ENCODE results near the gene RAB12. TPM values are rescaled to one million over a fixed set of nuclear protein-coding genes. Genes with fewer than 3 reads are reported as not detected.

Gene RAB12
- total RNA-seq, 1 experiment from 2014 or later = 79.4 TPM

- POLR2A ChIA-PET (ENCODE audit: unreplicated experiment) = no interaction called here
Observed at GRCh38 chr18:8673256-8674209, 64.3 kb downstream of the RAB12 start.

GRCh38 chr18:8675057-8675456 is 65.8 kb downstream of the RAB12 start:
- Histone ChIP-seq H2AFZ (no peak overlapping the region), H3K27ac (no peak overlapping the region), H3K79me2 (ENCODE audit: low read depth) (no peaks in the 10 kb centered on the region), H3K36me3 (ENCODE audit: low read depth) (no peaks in the 10 kb centered on the region), H3K4me1 (replicated peaks; ENCODE audit: insufficient read depth) (peaks cover 20% of the 10 kb centered on the region), H4K20me1 (ENCODE audit: insufficient read depth) (no peaks in the 10 kb centered on the region), H3K4me2 (no peak overlapping the region), H3K4me3 (no peak overlapping the region), H3K9me2 (ENCODE audit: insufficient read depth) (no peaks in the 10 kb centered on the region), H3K9me3 (ENCODE audit: insufficient read depth, low read depth) (no peaks in the 10 kb centered on the region; the same call in 1 of the 2 replicates), H3F3A (ENCODE audit: insufficient read depth, low read depth) (peaks cover 11% of the 10 kb centered on the region; the same call in 1 of the 2 replicates), H3K27me3 (ENCODE audit: insufficient read depth, low read depth) (no peaks in the 10 kb centered on the region)
- no peak for DNase-seq
- TF ChIP-seq, protein P1, sequence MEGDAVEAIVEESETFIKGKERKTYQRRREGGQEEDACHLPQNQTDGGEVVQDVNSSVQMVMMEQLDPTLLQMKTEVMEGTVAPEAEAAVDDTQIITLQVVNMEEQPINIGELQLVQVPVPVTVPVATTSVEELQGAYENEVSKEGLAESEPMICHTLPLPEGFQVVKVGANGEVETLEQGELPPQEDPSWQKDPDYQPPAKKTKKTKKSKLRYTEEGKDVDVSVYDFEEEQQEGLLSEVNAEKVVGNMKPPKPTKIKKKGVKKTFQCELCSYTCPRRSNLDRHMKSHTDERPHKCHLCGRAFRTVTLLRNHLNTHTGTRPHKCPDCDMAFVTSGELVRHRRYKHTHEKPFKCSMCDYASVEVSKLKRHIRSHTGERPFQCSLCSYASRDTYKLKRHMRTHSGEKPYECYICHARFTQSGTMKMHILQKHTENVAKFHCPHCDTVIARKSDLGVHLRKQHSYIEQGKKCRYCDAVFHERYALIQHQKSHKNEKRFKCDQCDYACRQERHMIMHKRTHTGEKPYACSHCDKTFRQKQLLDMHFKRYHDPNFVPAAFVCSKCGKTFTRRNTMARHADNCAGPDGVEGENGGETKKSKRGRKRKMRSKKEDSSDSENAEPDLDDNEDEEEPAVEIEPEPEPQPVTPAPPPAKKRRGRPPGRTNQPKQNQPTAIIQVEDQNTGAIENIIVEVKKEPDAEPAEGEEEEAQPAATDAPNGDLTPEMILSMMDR (conservative IDR thresholded peaks at IDR 0.05) = no peak
- no peak for TF ChIP-seq EZH2 (IDR thresholded peaks at IDR 0.05; ENCODE audit: low read depth)
- POLR2A ChIA-PET (ENCODE audit: unreplicated experiment) = no interaction called here
- CTCF ChIA-PET = interaction anchor here (0.5 kb wide), 1 partner anchor 659 kb away, joined by 9 read pairs; no protein-coding TSS in a partner anchor
- intact Hi-C loops (cut with micrococcal nuclease; ENCODE audit: unreplicated experiment) = no loop called here
- BruUV-seq (replicated peaks) = no TSS peak

More at GRCh38 chr18:8673256-8674209, 64.3 kb downstream of the RAB12 start:
- peak overlapping the region; percentile 45 for H3K4me2 ChIP-seq
- H3K4me3 ChIP-seq = no peak overlapping the region
- no peaks in the 10 kb centered on the region for H3K27me3 ChIP-seq (ENCODE audit: insufficient read depth, low read depth)
- CTCF ChIA-PET = no interaction called here
- H3F3A ChIP-seq (ENCODE audit: insufficient read depth, low read depth) = peaks cover 21% of the 10 kb centered on the region; the same call in 1 of the 2 replicates
- H3K27ac ChIP-seq = peak overlapping the region; percentile 27; the same call in 1 of the 2 replicates
- no peaks in the 10 kb centered on the region for H4K20me1 ChIP-seq (ENCODE audit: insufficient read depth)
- H3K4me1 ChIP-seq (replicated peaks; ENCODE audit: insufficient read depth) = peaks cover 32% of the 10 kb centered on the region
- no TSS peak for BruUV-seq (replicated peaks)
- no peak for TF ChIP-seq EZH2 (IDR thresholded peaks at IDR 0.05; ENCODE audit: low read depth)
- TF ChIP-seq, protein P1 (conservative IDR thresholded peaks at IDR 0.05) = no peak
- 0 out of 2 replicates have a peak overlapping the region, but pooled peaks have one; percentile 36 for H2AFZ ChIP-seq
- no peaks in the 10 kb centered on the region for H3K36me3 ChIP-seq (ENCODE audit: low read depth)
- intact Hi-C loops (cut with micrococcal nuclease; ENCODE audit: unreplicated experiment) = no loop called here
- H3K9me3 ChIP-seq (ENCODE audit: insufficient read depth, low read depth) = no peaks in the 10 kb centered on the region; the same call in 1 of the 2 replicates
- H3K9me2 ChIP-seq (ENCODE audit: insufficient read depth) = no peaks in the 10 kb centered on the region
- H3K79me2 ChIP-seq (ENCODE audit: low read depth) = no peaks in the 10 kb centered on the region
- DNase-seq = peak in 1 of 2 experiments; percentile 54

DNA sequence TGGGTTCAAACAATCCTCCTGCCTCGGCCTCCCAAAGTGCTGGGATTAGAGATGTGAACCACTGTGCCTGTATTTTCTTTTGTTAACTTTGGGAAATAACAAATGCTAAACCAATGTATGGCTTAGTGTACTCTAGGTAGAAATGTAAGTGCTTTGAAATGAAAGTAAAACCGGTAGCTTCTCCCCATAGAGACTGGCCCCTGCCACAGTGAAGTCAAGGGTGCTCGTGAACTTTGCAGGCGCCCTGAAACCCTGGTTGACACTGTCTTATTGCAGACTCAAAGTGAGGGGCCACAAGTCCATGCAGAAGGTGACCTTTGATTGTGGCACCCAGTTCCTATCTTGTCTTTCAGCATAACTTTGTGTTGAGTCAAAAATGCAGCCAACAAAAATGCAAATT is 72.0 kb downstream of the RAB12 start:
- Histone ChIP-seq H3K4me2 (no peak overlapping the region; the same call in 1 of the 2 replicates), H3K27ac (no peak overlapping the region), H2AFZ (no peak overlapping the region), H3K9me2 (ENCODE audit: insufficient read depth) (no peaks in the 10 kb centered on the region), H3K4me1 (replicated peaks; ENCODE audit: insufficient read depth) (no peaks in the 10 kb centered on the region), H4K20me1 (ENCODE audit: insufficient read depth) (no peaks in the 10 kb centered on the region), H3K9me3 (ENCODE audit: insufficient read depth, low read depth) (no peaks in the 10 kb centered on the region), H3K27me3 (ENCODE audit: insufficient read depth, low read depth) (no peaks in the 10 kb centered on the region), H3K36me3 (ENCODE audit: low read depth) (no peaks in the 10 kb centered on the region), H3K4me3 (no peak overlapping the region), H3K79me2 (ENCODE audit: low read depth) (no peaks in the 10 kb centered on the region), H3F3A (ENCODE audit: insufficient read depth, low read depth) (no peaks in the 10 kb centered on the region)
- no peak for DNase-seq
- no peak for TF ChIP-seq EZH2 (IDR thresholded peaks at IDR 0.05; ENCODE audit: low read depth)
- TF ChIP-seq, protein P1 (conservative IDR thresholded peaks at IDR 0.05) = no peak
- ChIA-PET CTCF (no interaction called here), POLR2A (ENCODE audit: unreplicated experiment) (no interaction called here)
- intact Hi-C loops (cut with micrococcal nuclease; ENCODE audit: unreplicated experiment) = no loop called here
- no TSS peak for BruUV-seq (replicated peaks)
